Activated T-cell treated with anti-CD3 and anti-CD28 coated beads for 24 hours (primary cell): ENCODE results near the gene EPHA7.

Source experiments
- DNase-seq: peaks from one replicate; pipeline ENCODE4 v3.0.0-alpha.2; 2020; ENCODE audit warnings: low read depth

EPHA7 gene

GRCh38 chr6:93248631-93249030, 170.7 kb downstream of the EPHA7 start:
- DNase-seq, result no peak

- DNase-seq, result no peak
Measured at GRCh38 chr6:93243231-93243778, 176.1 kb downstream of the EPHA7 start.

- DNase-seq, result no peak
Measured at GRCh38 chr6:93242049-93242448, 177.3 kb downstream of the EPHA7 start.

GRCh38 chr6:93238632-93239031, 180.7 kb downstream of the EPHA7 start:
- no peak for DNase-seq

GRCh38 chr6:93235775-93236174, 183.6 kb downstream of the EPHA7 start:
- DNase-seq, result no peak

GRCh38 chr6:93226822-93227221, 192.5 kb downstream of the EPHA7 start:
- no peak for DNase-seq

GRCh38 chr6:93222071-93222851, 197.1 kb downstream of the EPHA7 start:
- DNase-seq, result no peak

GRCh38 chr6:93219447-93219846, 199.9 kb downstream of the EPHA7 start:
- no peak for DNase-seq

- DNase-seq, result no peak
Measured at GRCh38 chr6:93218096-93218495, 201.3 kb downstream of the EPHA7 start.

- no peak for DNase-seq
Measured at GRCh38 chr6:93213028-93213427, 206.3 kb downstream of the EPHA7 start.

GRCh38 chr6:93210908-93211307, 208.5 kb downstream of the EPHA7 start:
- DNase-seq, result no peak

- no peak for DNase-seq
Measured at GRCh38 chr6:93209358-93209757, 210.0 kb downstream of the EPHA7 start.

GRCh38 chr6:93196406-93196970, 222.9 kb downstream of the EPHA7 start:
- DNase-seq, result no peak

GRCh38 chr6:93194480-93194879, 224.9 kb downstream of the EPHA7 start:
- no peak for DNase-seq

- DNase-seq, result no peak
Measured at GRCh38 chr6:93193868-93194267, 225.5 kb downstream of the EPHA7 start.
